Stimulated activated CD4-positive, alpha-beta T cell treated with anti-CD3 and anti-CD28 coated beads, Interleukin-2, amount 100 ng/mL, for 24 hours (primary cell): Measurements from ENCODE around the gene XRN2.

ENCODE experiments used
- DNase-seq, 2 donors: peaks; one replicate each; pipeline ENCODE4 v3.0.0-alpha.2; 2020

XRN2 gene

DNA sequence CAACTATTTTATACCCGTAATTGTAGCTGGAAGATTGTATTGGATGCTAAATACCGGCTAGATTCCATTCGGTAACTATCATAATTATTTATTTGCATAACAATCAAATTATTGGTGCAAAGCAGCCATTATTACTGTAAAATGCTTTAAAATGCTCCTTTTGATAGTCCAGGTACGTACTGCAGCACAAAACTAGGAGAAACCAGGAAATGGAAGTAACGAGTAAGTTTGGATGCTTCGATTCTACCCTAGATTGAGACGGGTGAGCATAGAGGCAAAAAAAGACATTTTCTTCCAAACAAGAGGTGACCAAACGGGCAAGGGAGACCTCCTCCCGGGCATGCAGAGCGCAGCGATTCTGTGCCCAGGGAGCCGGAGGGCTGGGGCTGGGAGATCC lies 469 bp upstream of the XRN2 start:
- no peak for DNase-seq

DNA sequence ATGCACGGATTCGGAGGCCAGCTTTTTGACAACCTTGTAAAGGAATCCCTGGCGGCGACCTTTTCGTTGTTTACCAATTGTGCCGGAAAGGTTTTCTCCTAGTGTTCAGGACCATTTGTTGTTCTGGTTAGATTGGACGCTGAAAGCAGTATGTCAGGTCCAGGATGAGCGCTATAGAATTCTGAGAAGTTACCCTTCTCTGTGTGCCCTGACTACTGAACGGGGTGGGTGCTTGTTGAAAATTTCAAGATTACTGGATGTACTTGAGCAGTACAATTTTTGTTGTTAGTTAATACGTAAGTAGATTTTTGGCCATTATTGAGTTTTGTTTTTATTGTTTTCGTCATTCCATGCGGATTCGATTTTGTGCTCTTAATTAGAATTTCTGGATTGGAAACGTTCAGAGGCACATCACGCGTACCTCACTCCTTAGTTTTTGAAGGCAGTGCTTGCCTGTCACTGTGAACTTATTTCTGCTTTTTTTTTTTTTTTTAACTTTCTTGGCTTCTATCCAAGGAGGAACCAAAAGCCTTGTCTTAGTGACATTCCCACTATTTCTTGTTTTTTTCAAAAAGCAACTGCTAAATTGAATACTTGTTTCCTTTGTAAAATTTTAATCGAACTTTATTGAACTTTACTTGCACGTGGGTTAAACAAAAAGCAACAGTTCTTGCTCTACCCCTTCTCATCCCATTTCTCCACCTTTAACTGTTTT lies 898 bp downstream of the XRN2 start:
- DNase-seq = no peak

DNA sequence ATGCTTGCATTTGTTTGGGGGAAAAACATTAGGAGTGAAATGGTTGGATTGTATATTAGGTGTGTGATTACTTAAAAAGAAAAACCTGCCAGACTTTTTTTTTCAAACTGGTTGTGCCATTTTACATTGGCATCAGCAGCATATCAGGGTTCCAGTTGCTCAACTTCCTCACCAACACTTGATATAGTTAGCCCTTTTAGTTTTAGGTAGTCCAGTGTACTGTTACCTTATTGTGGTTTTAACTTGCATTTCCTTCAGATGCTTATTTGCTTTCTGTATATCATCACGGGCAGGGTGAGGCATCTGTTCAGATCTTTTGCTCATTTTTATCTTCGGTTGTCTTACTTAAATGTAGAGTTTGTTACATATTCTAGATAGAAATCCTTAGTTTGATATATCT lies 5.2 kb downstream of the XRN2 start:
- DNase-seq = no peak

DNA sequence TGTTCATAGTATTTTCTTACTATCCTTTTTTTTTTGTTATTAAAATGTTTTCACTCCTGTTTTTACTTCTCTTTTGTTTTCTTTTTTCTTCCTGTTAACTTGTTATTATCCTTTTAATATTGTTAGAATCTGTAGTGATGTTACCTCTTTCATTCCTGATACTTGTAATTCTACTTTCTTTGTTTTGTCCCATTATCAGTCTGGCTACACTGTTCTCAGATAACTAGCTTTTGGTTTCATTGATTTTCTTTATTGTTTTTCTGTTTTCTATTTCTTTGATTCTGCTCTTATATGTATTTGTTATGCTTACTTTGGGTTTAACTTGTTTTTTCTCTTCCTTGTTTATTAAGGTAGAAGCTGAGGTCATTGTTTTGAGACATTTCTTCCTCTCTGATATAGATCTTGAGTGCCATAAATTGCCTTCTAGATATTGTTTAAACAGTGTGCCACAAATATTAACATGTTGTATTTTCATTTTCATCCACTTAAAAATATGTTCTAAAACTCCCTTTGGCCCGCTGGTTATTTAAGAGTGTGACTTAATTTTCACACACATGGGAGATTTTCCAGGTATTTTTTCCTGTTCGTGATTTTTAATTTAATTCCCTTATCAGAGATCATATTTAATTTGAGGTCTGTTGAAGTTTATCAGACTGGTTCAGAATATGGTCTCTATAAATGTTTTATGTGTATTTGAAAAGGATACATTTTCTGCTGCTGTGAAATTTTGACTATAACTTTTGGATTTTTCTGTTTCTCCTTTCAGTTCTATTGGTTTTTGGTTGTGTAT lies 6.7 kb downstream of the XRN2 start:
- DNase-seq = no peak

DNA sequence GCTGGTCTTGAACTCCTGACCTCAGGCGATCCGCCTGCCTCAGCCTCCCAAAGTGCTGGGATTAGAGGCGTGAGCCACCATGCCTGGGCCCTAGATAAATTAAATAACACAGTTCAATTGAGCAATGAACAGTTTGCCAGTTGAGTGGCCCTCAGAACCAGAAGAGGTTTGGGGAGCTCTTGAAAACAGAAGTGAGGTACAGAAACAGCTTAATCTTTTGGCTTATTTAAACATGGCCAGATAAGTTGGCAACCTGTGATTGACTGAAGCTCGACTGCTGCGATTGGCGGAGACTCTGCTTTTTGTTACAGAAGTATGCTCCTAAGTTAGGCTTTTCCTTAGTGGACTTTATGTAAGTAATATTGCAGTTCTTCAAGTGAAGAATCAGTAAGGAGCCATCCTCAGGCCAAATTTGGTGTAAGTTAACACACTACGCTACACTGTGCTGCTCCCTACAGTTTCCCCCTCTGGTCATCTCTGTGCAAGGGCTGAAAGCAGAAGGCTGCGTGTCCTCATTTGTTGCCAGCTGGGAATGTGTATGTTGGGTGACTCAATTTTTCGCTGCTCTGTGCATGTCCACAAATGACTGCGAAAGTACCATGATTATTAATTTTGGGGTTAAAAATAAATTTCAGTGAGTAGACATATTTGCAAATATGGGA lies 9.8 kb downstream of the XRN2 start:
- no peak for DNase-seq

DNA sequence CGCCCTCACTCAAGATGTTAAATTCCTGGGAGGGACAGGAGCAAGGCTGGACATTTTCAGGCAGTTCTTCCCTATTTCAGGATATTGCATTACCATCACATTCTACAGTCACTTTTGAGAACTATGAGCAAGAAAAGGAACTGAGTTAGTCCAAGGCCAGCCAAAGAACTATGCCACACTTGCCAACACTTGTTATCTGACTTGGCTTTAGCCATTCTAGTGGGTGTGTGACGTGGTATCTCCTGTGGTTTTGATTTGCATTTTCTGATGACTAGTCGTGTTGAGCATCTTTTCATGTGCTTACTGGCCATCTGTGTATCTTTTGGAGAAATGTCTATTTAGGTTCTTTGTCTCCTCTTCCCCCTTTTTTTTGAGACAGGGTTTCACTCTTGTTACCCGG lies 12.0 kb downstream of the XRN2 start:
- DNase-seq = no peak

DNA sequence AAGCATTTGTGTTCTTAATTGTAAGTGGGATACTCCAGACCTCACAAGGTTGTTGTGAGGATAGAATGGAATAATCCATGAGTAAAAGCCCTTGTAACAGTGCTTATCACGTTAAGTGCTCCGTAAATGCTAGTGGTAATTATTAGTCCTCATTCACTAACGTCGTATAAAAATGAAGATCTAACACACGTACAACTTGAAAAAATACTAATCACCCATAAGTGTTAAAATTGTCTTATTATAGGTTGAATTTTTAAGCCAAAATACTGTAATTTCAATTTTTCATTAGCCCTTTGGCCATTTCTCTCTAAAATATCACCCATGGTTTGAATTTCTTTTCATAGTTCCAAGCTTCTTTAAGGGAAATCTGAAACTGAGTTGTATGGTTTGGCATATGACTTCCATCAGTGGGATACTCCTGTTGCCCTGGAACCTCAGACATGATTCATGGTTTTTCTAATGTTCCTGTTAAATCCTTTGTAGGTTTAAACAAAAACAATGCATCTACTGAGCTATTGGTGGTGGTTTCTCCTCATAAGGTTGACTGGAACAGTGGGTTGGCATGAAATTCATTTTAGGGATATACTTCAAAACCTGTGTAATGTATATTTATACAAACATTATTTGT lies 19.1 kb downstream of the XRN2 start:
- DNase-seq = no peak

DNA sequence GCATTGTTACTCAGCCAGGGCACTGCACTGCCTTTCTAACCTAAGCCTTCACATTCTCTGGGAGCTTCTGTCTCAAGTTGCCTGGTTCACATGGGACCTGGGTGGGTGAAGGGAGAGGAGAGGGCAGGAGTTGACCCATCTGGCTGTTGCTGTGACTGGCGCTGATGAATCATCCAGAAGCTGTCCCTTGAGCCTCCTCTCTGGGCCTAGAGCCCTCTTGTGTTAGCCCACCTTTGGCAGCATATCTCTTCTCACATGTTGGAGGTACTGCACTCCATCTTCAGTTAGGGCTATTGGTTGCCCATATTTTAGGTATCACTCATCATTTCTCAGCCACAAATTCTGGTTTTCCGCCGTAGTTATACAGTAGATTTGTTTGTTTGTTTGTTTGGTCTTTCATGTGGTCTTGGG lies 19.8 kb downstream of the XRN2 start:
- no peak for DNase-seq

DNA sequence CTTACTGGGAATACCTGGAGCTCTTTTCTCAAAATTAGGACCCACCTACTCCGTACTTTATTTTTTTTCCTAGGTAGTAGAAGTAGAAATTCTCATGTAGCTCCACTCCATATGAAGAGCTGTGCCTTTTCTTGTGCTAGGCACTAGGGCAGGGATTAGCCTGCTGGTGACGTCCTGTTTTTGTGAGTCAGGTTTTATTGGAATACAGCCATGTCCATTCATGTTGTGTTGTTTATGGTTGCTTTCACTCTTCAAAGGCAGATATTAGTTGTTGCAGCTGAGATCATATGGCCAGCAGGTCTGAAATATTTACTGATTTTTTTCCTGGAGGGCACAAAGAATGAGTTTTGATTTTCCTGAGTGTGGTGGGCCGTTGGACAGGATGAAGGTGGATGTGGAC lies 20.5 kb downstream of the XRN2 start:
- no peak for DNase-seq

DNA sequence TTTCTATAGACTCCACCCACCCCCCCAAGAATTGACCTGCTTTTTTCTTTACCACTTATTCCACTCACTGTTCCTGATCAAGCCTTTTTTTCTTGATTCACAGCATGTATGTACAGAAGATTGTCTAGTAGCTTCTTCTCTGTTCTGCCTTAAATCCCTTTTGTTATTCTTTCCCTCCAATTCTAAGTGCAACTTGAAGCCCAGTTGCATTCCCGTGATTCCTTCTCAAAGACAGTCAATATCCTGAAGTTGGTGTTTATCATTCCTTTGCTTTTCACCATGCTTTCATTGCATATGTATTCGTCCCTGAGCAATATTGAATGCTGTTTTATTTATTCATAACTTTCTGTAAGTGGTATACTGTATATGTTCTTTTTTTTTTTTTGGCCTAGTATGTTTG lies 21.0 kb downstream of the XRN2 start:
- no peak for DNase-seq

DNA sequence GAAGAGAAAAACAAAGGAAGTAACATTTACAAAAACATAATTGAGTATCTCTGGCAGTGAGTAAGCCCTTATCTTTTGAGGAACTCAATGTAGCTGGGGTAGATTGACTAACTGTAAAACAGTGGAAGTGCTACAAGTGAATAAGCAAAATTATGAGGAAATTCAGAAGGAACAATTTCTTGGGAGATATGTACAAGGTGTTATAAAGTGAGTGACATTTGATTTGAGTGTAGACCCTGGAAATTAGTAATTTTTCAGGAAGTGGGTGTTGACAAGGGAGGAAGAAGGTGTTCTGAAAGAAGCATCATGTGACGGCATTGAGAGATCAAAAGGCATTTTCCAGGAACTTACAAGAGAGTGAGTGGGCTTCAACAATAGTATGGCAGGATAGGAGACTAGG lies 22.2 kb downstream of the XRN2 start:
- no peak for DNase-seq

DNA sequence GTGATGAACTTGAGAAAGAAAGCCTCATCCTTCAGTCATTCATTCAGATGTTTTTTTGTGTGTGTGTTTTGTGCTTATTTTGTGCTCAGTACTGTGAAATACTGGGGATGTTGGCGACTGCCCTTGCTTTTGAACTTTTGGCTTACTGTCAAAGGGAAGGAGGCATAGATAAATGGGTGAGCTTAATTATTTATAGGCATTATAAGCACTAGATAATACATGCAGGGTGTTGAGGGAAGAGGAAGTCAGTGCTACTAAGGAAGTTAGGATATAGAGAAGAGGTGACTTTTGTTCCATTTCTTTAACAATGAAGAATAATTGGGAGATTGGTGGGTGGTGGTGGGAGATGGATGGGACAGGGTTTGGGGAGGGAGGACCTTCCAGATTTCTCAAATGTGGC lies 23.6 kb downstream of the XRN2 start:
- no peak for DNase-seq

DNA sequence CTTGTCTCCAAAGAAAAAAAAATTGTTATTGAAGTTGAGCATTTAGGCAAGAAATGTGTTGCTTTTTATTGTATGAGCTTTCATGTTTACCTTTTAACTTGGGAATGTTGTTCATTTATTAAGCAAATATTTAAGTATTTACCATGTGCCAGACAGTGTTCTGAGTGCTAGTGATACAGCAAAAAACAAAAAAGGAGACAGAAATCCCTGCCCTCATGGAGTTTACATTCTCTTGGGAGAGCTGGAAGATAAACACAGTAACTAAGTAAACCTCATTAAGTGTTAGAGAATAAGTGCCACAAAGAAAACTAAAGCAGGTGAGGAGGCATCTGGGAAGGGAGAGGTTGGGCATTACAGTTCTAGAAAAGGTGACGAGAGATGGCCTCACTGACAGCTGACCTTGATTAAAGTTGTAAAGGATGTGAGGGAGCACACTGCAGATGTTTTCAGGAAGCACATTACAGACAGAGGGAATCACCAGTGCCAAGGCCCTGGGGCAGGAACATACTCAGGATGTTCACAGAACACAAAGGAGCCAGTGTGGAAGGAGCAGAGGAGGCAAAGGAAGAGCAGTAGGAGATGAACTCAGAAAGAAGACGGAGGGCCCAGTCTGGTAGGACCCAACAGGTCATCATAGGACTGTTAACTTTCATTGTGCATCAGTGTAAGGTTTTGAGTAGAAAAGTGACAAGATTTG lies 33.5 kb downstream of the XRN2 start:
- DNase-seq = no peak

DNA sequence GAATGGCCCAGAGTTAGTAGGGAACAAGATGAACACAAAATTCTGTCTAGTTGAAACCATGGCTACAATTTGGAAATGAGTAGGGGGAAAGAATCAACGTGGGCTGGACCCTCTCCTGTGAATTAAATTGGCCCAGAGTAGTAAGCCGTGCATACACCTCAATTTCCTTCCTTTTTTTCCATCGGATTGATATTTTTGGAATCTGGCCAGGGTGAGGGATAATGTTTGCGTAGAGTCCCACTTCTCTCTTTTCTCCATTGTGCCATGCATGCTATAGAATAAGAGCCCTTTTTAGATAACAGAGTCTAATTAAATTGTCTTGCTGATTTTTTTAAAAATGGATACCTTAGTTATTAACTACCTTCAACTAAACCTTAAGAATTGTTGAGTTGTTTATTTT lies 35.2 kb downstream of the XRN2 start:
- DNase-seq = no peak

DNA sequence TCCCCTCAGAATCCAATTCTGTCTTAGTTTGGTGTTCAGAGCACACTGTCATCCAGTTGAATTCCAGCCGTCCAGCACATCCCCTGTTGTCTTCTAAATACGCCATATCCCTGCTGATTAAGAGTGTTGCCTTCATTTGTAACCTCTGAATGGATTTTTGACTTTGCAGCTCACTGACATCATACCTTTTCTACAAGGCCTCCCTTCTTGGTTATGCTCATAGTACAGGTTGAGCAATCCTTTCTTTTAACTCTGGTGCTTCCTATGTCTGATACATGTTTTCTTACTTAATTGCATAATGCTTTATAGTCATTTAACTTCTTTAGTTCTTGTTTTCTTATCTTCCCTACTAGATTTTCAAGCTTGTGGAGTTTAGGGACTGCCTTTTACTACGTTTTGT lies 36.4 kb downstream of the XRN2 start:
- DNase-seq = no peak

DNA sequence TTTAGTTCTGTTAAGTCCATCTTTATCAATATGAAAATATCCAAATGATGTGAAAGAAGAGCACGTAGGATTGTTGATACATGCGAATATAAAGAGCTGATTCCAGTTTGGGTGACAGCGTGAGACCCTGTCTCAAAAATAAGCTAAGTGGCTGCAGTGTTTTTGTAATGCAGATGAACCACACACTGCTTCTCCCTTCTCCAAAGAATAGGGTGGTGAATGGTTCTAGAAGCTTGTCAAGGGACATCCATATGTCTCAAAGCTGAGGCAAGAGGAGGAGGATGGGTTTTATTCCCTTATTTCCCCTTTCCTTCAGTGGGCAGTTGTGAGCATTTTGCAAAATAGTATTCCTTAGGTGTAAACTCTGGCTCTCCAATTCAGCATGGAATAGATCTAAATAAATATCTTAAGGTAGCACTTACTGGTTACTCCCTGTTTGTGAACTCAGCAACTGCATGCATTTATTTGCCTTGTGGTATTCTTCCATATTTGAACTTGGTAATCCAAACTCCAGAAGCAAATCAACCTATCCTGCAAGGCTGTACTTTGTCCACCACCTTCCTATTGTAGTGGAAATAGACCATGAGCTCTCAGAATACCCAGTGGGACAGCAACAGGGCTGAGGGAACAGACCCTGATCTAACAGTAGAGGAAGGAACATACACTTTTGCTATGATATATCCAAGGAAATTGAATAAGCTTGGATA lies 38.0 kb downstream of the XRN2 start:
- no peak for DNase-seq

DNA sequence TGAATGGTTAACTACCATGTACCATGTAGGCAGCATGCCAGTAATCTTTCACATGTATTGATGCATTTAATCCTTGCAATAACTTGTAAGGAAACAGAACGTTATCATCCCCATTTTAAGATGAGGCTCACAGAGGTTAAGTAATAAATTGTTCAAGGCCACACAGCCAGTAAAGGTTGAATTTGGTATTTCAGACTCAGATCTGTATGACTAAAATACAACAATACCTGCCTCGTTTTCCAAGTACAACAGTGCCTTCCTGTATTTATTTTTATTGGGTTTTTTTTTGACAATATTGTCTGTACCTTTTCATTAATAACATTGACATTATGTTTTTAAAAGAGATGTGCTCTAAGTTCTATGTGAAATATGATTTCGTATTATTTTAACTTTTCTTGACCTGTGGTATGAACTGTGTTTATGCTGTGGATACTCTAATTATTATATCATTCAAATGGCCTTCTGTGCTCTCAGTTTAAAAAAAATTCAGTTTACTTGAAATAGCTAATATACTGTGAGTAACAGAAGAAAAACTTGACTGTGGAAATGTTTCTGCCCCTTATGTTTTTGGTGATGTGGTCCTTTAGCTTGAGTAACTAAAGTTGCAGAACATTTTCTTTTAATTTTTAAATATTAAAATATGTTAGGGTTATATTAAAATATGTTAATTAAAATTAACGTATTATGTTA lies 39.7 kb downstream of the XRN2 start:
- no peak for DNase-seq

DNA sequence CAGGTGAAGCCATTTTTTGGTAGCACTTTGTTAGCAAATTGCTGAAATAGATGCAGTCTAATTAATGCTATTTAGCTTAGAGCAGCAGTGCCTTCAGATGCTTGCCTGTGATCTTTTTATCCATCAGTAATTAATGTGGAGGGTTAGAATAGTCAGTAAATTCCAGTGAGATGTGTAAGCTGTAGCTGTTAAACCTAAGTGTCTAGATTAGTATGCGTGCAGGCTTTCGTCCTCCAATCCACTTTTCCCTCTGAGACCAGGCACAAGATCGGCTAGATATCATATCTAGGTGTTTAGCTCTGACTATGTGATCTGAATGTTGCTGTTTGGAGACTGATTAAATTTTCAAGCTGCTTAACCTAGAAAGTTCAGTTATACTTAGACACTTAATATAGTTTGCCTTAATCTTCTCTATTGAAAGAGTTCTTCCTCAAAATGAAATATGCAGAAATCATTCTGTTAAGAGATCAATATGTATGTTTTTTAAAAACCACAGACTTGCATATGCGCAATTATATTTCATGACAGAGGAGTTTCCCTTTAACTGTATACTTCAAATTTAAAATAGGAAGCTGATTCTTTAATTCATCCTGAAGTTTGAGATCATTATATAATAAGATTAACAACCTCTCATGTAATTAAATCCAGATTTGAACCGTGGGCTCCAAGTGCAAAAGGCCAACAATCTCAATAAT lies 41.2 kb downstream of the XRN2 start:
- DNase-seq = no peak

DNA sequence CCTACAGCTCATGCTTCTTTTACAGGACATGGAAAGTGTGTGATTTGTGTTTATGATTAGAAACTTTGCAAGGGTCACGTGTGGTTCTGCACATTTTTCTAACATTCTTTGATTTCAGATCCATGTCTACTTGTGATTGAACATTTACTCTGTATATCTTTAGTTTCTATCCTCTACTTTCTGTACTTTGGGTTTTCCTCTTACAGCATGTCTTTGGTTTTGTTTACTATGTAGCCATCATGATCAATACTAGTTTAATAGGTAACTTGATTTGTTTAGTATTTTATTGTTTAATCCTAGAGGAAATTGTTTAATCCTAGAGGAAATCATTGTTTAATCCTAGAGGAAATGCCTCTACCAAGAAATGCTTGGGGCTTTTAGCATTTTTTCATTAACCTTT lies 41.8 kb downstream of the XRN2 start:
- DNase-seq = no peak

DNA sequence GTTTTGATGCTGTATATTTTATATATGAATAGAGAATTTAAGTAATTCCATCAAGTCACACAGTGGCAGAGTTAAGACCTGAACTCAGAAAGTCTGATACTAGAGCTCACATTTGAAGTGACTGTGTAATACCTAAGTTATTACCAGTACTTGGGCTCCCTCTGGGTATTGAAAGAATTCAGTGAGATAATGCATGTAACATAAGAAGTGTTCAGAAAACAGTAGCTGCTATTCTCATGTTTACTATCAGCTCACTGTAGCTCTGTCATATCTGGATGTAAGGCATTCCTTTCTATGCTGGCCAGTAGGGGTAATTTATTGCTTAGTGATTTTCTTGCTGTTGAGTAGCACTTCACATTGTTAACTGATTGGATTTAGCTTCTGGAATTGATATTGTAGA lies 49.6 kb downstream of the XRN2 start:
- DNase-seq = no peak

DNA sequence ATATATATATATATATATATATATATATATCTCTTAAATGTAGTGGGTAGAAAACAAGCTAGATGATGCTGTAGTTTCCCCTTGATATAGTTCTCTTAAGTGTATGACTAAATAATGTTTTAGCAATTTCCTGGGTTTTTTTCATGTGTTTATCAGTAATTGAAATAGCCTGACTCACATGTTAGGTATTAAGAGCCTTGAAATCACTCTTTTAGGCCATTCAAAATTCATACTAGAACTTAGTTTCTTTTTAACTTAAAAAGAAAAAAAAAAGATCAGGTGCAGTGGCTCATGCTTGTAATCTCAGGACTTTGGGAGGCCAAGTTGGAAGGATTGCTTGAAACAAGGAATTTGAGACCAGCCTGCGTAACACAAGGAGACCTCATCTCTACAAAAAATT lies 50.1 kb downstream of the XRN2 start:
- DNase-seq = no peak
